COLO829 (cell line): ENCODE measurements around the gene CRYBA2.
A peak's percentile ranks its signal among the peaks of the same experiment; 100 is the strongest.

Source experiments
- DNase-seq: peaks from one replicate; pipeline ENCODE4 v3.0.0; 2012; ENCODE audit warnings: low spot score

CRYBA2 gene

DNA sequence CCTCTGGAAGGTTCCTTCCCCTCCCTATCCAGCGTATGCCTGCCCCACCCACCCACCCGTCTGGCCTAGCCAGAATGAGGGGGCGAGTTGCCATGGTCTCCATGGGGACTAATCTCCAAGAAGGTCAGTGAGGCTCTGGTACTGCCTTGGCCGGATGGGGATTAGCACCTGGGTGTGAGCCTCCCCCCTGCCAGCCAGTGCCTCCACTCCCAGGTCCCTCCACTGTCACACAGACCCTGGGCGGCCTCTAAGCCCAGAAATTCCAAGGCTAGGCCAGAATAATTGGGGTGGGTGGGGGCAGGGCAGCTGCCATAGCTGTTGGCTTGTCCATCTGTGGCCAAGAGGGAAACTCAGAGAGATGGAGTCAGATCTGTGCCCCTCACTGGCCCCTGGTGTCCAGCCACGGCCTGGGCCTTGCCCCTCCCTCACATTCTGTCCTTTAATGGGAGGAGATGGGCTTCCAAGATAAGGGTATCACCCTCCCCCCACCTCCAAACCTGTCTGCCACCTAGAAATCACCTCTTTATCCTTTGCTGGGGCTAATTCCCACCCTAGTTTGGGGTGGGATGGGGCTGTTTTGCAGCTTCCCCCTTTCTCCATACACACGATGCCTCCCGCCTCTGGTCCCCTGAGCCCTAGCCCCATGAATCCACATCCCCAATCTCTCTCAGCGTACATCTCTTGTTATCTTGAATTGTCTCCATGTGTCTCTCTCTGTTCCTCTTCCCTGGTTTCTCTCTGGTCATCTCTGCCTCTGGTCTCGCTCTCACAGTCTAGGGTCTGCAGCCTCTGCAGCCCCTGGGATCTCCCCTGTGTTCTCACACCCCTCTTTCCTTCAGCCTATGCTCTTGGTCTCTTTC is 6.0 kb upstream of the CRYBA2 start:
- no peak for DNase-seq

DNA sequence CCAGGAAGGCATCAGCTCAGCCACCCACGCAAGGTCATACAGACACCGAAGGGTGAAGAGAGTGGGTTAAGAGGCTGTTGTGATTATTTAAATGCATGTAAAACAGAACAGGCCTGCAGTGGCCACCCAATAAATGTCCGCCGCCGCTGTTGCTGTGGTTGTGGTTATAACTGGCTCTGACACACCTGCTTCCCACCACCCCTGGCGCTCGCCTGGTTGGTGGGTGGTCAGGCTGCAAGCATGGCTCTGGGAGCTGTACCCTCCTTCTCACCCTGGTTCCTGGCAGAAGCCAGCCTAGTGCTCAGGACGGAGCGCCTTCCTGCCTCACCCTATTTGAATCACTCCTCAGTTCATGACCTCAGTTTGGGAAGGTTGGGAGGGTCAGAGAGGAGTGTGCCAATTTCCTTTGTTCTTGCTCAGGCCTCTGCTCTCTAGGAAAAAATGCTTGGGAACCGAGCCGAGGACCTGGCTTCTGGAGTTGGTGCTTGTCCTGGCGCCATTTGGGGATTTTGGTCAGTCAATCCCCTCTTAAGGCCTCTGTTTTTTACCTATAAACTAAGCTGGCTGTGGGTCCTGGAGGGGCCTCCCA is 5.3 kb upstream of the CRYBA2 start:
- DNase-seq, result no peak

DNA sequence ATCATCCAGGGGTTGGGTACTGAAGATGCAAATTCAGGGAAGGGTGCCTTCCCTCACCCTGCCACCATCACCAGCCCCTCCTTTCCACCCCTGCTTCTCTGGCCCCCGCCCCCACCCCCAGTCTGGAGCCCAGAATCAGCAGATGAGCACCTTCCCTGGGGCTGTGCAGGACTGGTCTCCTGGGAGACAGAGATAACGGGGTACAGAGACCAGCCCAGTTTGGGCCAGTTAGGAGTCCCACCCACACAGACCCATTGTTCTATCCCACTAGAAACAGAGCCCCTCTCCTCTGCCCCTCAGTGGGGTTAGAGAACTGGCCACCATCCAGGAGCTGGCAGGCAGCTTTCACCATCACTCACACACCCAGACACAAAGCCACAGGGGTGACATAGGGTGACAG is 4.5 kb upstream of the CRYBA2 start:
- no peak for DNase-seq

DNA sequence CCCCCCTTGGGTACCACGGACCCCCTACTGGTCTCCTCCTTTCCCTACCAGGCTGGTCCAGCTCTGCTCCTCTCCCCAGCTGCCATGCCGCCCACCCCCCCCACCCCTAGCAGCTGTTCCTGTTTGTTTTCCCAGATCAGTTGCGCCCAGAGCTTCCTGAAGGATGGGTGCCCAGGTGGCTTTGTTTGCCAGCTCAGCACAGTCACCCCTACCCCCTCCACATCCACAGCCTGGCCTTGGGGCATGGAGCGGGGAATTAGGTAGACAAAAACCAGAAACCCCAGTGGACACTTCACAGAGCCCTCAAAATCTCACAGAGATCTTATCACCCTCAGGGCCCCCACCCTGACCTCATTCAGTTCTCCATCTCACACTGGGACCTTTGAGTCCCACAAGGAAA is 3.7 kb upstream of the CRYBA2 start:
- DNase-seq, result no peak

DNA sequence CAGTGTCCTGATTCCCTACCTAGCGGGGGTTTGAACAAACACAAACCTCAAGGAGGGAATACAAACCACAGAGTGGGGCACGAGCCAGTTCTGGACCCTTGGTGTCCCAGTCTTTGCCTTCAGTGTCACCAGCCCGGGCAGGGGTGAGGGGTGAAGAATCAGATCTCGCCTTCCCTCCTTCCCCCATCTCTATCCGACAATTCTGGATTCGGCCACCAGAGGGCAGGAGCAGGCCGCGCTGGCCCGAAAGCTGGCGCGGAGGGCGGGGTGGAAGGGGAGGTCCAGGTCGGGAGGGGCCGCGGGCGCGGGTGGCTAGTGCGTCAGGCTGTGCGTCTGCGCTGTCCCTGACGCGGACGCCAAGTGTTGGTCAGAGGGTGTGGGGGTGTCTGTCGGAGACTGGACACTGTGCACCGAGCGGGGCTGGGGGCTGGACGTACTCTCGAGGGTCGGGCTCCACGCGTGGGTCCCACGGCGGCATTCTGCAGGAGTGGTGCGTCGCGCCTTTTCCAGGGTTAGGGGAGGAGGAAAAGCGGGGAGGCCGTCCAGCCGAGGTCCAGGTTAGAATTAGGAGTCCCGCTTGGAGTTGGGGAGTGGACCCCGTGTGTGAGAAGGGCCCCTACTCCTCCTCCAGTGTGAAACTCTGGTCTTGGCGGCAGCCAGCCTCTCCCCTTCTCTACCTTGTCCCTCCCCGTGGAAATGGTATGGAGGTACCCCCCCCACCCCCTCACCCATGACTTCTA is 2.9 kb upstream of the CRYBA2 start:
- peak; percentile 84 for DNase-seq

DNA sequence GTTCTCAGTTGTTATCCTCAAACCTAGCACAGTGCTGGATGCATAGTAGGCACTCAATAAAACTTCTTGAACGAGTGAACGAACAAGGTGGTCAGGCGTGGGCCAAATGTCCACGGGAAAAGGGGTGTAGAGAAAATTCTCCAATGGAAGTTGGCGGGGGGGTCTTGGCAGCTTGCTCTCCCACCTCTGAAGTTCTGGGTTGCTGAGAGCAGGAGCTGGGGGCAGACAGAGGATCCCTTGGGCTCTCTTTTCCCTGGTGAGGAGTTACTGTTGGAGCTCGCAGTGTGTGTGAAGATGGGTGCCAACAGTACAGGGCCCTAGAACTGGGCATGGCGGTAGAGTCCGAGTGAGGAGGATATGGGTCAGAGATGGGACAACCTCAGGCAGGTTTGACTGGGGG is 2.3 kb upstream of the CRYBA2 start:
- DNase-seq, result no peak

DNA sequence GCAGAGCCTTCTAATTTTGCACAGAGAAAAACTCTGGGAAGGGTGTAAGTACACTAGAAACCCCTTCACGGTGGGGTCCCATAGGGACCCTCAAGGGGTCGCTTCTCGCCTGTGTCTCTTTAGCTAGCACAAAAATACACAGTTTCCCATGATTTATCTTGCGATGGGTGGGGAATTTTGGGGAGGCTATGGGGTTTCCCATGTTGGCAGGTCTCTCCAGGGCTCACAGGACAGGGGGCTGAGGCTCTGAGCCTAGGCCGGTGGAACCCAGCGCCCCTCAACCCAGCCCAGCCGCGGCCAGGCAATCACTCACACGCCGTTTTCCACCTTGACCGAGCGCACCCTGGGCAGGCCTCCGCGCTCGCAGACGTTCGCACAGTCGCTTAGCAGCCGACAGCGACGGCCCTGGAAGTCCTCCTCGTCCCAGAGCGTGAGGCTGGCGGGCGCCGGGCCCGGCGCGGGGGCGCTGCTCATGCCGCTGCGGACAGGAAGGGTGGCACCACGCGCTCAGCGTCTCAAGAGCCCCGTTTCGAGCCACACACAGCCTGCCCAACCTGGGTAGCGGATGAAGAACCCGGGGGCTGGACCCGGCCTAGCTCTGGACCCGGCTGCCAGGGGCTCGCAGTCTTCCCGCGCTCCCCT is 398 bp downstream of the CRYBA2 start:
- DNase-seq, result no peak

DNA sequence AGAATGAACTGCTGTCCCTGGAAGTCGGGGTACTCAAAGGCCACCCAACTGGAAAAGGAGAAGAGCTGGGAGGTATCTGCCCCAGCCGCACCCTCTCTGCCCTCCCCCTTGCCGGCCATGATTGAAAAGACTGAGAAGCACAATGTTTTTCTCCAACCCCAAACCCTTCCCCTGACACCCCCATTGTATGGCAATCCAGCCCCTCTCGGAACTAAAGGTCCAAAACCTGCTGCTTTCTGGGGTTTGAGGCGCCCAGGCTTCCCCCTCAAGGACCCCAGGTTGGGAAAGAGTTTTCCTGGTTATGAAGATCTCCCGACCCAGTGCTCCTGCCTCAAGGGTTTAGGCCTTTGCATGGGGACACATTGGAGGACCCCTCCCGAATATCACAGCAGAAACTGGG is 1.0 kb downstream of the CRYBA2 start:
- DNase-seq, result no peak

DNA sequence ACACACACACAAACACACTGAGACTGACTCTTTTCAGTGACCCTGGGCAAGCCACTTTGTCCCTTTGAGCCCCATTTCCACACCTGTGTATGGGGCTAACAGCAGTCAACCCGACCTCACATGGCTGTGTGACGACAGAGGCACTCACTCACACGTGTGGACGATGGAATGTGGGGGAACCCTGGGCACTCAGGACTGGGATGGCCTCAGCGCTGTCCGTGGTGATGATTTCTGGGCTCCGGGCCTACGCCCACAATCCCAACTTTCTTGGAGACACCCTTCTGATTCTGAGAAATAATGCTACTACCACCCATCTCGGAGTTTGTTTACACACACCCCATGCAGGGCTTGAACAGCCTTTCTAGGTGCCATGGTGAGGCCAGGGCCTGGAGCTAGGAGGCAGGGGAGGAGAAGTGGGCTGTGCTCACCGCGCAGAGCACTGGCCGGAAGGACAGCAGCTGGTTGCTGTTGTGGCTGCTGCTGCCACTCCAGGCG is 1.5 kb downstream of the CRYBA2 start:
- no peak for DNase-seq

DNA sequence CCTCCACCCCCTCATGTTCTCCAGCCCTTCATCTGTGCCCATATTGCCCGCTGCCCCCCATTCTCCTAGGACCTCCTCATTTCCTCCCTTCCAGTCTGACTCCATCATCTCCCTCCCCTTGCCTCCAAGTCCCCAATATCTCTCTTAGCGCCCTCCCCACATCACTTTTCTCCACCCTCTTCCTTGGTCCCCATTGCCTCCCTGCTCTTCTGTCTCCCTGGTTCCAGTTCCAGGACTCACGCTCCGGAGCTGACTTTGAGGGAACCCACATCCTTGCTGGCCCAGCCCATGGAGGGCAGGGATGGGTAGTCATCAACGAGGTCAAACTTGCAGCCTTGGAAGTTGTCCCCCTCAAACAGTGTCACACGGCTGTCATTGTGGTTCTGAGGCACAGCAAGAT is 2.6 kb downstream of the CRYBA2 start:
- DNase-seq, result no peak

DNA sequence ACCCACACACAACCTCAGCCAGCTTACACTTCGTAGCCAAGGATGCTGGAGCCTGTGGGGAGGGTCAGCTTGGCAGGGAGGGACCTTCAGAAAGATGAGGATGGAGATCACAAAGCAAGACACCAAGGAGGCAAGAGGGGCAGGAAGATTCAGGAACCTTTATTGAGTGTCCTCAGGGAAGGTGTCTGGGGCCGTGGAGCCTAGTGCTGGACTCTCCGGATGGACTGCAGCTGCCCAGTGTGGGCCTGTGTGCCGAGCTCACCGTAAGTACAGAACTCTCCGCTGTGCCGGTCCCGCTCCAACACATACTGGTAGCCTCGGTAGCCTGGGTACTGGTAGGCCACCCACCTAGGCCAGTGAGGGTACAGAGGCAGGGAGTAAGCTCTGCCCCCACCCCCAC is 3.2 kb downstream of the CRYBA2 start:
- DNase-seq, result no peak

DNA sequence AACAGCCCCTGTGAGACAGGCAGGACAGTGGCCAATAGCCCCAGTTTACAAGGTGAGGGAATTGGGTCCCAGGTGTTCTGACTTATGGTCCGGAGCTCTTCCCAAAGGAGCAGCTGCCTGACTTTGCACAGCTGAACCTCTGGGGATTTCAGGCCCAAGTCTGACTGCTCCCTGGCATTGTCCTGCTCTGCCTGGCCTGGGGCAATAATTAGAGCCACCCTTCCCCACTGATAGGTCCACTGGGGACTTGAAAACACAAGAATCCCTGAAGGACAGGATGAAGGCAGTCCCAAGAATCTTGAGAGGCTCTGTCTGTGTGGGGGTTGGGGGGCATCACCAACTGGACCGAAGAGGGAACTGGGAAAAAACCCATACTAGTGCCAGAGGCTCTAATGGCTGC is 4.6 kb downstream of the CRYBA2 start:
- no peak for DNase-seq

DNA sequence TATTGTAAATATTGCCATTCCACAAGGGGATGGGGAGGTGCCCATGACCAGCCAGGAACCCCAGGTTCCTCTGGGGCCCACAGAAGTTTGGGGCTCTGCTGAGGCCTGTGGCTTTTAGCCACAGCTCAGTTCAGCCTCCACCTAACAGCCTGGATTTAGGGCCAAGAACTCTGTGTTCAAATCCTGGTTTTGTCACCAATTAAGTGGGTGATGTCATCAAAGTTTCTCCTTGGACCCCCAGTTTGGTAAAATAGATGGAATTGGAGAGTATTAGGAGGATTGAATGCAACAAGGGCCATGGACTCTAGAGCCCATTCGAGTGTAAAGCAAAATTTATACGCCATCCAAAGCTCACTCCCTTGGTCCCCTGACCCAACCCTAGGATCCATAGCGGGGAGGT is 5.1 kb downstream of the CRYBA2 start:
- no peak for DNase-seq

DNA sequence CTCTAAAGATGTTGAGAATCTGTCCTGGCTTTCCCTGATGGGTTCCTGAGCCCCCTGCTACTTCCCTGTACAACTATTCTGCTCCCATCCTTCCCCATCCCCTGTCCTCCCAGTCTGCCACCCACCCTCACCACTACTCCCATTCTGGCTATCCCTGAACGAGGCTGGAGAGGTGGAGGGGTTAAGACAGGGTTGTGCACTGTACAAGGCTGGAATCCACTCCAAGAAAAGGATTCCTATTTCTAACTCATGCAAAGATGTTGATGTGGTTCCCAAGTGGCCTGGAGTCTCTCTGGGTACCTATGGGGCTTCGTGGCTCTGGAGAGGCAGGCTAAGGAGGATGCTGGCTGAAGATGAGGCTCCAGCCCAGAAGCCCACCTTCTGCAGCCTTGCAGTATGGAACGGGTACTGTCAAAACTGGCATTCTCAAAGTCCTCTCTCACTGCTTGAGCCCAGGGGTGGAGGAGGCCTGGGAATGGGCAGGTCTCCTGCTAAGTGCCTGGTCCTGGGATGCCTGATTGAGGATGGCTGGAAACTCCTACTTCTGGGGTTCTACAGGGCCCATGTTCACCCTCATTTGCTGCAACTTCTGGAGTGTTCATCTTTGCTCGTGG is 7.0 kb downstream of the CRYBA2 start:
- DNase-seq, result no peak

DNA sequence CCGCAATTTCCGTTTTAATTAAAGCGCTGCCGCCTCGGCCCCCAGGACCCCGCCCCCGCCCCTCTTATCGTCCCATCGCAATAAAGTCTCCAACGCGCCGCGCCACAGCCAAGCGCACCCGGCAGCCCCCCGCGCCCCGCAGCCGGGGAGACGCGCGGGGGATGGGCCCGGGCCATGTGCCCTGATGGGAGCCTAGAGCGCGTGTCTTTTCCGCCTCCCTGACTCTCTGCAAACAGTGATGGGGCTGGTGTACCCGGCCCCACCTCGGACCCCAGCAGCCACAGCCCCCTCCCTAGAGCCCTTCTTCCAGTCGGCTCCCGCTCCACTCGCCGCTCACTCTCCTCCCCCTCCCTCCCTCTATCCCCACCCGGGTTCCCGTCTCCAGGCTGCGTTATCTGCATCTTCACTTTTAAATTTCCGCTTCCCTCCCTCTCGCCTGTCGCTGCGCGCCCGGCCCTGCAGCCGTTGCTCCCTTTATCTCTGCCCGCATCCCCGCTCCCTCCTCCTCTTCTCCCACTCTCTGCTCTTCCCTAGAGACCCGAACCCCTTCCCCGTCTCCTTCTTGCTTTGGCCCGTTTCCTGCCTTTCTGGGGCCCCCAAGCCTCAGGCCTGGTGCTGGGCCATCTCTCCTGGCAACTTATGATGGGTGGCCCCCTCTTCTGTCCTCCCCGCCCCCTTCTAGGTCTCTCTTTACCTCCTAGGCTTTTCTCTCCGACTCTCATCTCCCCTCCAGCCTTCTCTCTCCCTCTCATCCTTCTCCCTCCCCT is 7.7 kb downstream of the CRYBA2 start:
- DNase-seq, result no peak

DNA sequence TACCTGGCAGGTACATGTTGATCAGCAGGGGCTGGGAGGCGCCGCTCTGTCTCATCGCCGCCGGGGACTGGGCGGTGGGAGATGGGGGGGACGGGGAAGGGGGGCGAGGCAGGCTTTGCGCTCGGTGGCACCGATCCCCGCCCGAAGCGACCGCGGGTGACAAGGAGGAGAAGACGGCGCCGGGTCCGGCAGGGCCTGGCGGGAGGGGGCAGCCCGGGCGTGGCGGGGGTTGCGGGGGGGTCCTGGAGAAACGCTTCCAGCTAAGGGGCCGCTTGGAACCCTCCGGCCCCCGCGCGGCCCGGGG is 8.2 kb downstream of the CRYBA2 start, which contains the start of gene FEV:
Gene FEV, minus strand, starts transcription at position 164 of the 304 bp plus-strand sequence. Its CDS starts 109 bp downstream, at position 55.
- no peak for DNase-seq

DNA sequence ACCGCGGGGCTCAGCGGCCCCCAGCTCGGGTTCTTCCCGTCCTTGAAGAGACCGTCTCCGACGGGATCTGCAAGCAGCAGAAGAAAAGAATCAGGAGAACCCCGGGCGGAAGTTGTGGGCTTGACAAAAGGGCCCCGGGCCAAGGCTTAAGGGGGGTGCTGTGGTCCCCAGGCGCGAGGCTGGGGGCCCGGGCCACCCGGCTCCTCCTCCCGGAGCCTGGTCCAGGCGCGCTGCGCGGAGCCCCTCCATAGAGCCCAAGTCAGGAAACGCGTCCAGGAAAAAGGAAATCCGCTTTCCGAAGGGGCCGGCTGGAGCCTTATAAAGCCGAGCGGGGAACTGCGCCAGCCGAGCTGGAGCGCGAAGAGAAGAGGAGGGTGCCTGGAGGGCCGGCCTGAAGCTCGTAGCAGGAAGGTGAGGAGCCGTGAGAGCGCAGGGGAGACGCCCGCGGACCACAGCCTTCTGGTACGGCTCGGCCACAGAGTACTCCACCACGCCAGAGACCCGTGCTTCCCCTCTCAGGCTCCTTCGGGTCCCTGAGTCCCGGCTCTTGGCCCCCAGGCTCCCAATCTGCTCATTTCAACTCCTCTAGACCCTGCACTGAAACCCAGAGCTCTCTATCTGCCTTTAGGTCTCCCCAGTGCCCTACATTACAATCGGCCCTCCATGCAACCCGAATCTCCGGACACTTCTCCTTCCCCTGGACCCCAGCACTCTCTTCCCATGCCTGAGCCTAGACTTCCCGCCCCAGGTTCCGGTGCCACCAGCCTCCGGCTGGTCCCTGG is 8.8 kb downstream of the CRYBA2 start:
- no peak for DNase-seq

DNA sequence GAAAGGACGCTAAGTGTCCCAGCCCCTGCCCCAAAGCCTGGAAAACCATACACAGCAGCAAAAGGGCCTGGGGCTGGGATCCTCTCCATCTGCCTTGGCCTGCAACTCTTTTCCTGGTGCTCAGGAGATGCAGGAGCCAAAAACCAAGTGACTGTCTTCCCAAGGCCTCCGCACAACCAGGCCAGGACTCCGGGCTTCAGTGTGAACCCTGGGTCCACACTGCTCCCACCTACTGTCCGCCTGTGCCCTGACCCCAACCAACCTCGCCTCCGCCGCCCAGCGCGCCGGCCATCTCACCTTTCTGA is 9.3 kb downstream of the CRYBA2 start:
- DNase-seq, result no peak

DNA sequence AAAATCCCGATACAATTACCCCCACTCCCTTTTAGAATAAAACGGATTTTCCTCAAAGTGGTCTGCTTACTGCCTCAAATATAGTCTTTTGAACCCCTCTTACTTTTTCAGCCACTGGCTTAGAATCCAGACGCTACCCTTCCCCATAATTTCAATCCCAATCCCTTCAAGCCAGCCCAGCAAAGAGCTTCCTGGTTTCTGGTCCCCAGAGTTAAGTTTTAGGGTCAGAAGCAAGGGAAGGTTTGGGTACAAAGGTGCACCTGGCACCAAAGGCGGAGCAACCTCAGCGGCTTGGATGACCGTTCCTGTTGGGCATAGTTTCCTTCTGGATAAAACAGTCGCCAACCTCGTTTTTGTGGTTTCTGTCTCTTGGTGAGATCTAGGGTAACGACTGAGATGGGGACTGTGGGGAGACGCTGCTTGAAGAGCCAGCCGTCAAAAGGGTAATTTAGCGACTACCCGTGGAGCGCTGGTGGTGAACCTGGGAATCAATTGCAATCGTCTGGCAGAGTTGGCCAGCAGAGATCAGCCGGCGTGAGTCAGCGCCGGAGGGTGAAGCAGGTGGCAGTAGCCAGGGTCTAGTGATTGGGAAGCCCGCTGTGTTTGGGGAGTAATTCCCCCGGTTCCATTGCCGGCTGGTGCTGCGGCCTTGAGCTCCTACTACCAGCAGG is 9.8 kb downstream of the CRYBA2 start:
- DNase-seq, result no peak

DNA sequence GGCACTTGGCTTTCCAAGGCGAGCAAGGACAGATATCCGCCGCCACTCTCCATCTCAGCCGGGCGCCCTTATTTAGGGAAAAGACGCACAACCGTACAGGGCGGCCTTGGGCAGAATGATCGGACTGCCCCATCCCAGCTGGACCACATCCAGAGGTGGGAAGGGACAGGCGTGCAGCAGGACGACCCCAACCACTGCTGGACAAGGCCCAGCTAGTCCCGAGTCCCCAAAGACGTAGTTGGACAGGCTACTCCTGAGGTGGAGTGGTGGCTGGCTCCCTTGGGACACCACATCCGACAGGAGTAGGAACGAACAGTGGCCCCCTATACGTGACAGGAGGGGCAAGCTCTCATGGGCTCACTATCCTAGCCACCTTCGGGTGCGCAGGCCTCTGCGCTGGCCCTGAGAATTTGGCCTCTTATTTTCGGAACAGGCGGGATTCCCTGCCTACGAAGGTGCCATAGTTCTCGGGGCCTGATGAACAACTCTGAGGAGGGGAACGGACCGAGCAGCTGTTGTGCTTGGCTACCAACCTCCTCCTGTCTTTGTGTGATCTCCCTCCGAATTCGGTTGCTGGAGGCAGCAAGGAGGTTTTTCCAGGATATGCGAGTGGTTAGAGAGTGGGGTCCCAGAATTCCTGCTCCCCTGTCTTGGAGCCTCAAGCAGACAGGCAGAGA is 10.5 kb downstream of the CRYBA2 start:
- no peak for DNase-seq
